ENCODE data around the gene OXSM. TPM values are rescaled to one million over a fixed set of nuclear protein-coding genes. Genes with fewer than 3 reads are reported as not detected.

The OXSM gene
- 9.4 and 10.4 TPM in 2 replicates for total RNA-seq (2012; rRNA removed)

DNA sequence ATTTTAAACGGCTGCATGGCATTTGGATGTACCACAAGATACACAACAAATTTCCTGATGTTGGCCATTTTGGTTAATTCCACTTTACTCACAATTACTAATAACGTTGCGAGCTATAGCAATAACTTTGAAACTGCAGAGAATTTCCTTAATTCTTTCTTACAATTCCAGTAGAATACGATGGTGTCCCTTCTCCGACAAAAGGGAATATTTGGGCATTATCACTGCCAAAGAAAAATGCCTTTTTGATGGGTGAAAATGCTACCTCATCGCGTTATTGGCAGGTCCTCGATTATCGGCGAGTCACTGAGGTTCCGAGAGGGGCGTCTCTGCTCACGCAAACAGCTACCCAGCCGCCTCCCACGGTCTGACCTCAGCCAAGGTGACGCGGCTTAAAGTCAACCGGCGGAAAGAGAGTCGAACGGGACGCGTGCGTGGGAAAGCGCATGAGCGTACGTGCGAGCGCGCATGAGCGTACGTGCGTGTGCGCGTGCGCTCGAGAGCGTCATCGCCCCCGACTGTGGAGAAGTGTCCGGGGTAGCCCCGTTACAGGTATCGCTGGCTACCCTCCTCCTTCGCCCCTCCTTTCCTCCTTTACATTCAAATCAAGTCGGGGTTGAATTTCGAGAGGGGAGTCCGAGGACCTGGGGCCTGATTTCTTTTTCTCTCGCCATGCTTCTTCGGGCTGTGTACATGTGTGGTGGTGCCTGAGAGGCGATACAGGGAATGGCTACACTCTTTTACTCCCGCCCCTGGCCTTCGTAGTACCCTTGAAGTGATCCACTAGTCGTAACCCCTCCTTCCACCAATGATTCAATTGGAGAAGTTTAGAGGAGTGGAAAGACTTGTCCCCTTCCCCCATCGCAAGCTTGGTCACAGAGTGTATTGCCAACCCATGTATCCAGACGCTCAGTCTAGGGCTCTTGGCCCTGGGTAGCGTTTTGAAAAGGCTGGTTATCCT is at the start of gene OXSM:
Gene OXSM (plus strand): TSS at position 495 of the 961 bp plus-strand sequence. CDS start 931 bp downstream, outside the sequence.
- Histone ChIP-seq H3K9me3 (replicated peaks; ENCODE audit: low read length) (no peaks in the 10 kb centered on the region), H3K4me1 (ENCODE audit: control insufficient read depth, insufficient read depth, low read length) (peaks cover 18% of the 10 kb centered on the region), H3K4me2 (ENCODE audit: low read length) (peak within 1 kb of the TSS; percentile 80), H3K4me3 (ENCODE audit: low read length) (peak within 1 kb of the TSS; percentile 85), H3K27me3 (ENCODE audit: control insufficient read depth, insufficient read depth, low read length) (no peaks in the 10 kb centered on the region), H3K36me3 (ENCODE audit: insufficient read depth, low read length) (peaks cover 9% of the 10 kb centered on the region), H3K9ac (ENCODE audit: low read depth, low read length) (peak within 1 kb of the TSS; percentile 88)

DNA sequence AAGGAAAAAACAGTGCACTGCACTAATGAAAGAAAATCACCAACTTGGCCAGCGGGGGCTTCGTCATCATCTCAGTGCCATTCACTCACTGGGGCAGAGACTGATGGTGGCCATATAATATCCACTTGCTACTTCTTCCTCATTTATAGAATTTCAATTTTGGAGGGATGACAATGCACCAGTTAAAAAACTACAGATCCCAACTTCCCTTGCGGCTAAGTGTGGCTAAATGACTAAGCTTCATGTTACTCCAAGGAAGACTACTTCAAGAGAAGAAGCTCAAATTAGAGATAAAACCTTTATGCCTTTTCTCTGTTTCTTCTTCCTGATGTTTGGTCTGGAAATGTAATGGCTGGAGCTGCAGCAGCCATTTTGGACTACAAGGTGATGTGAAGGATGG is 45.4 kb upstream of the OXSM start:
- Histone ChIP-seq H3K4me3 (ENCODE audit: low read length) (no peak overlapping the region), H3K9me3 (replicated peaks; ENCODE audit: low read length) (no peaks in the 10 kb centered on the region), H3K4me1 (ENCODE audit: control insufficient read depth, insufficient read depth, low read length) (peaks cover 5% of the 10 kb centered on the region), H3K36me3 (ENCODE audit: insufficient read depth, low read length) (peaks cover 20% of the 10 kb centered on the region), H3K27me3 (ENCODE audit: control insufficient read depth, insufficient read depth, low read length) (no peaks in the 10 kb centered on the region), H3K9ac (ENCODE audit: low read depth, low read length) (no peak overlapping the region), H3K4me2 (ENCODE audit: low read length) (no peak overlapping the region)

DNA sequence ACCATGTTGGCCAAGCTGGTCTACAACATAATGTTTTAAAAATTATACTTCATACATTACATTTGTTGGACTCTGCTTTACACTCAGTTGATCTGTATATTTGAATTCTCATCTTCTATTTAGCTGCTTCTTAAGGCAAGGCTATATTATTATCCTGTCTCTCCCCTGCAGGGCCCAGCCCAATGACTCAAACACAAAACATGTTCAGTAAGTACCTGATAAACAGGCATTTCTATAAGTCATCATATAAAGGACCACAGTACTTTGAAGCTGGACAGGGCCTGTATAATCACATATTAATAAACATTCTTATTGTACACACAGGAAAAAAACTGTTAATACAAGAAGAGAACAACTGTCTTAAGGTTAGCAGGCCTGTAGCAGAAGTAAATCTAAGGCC is 42.9 kb upstream of the OXSM start:
- peaks cover 32% of the 10 kb centered on the region for H3K36me3 ChIP-seq (ENCODE audit: insufficient read depth, low read length)
- no peaks in the 10 kb centered on the region for H3K9me3 ChIP-seq (replicated peaks; ENCODE audit: low read length)
- peaks cover 5% of the 10 kb centered on the region for H3K4me1 ChIP-seq (ENCODE audit: control insufficient read depth, insufficient read depth, low read length)
- H3K4me3 ChIP-seq (ENCODE audit: low read length) = no peak overlapping the region
- H3K9ac ChIP-seq (ENCODE audit: low read depth, low read length) = no peak overlapping the region
- H3K27me3 ChIP-seq (ENCODE audit: control insufficient read depth, insufficient read depth, low read length) = no peaks in the 10 kb centered on the region
- no peak overlapping the region for H3K4me2 ChIP-seq (ENCODE audit: low read length)

DNA sequence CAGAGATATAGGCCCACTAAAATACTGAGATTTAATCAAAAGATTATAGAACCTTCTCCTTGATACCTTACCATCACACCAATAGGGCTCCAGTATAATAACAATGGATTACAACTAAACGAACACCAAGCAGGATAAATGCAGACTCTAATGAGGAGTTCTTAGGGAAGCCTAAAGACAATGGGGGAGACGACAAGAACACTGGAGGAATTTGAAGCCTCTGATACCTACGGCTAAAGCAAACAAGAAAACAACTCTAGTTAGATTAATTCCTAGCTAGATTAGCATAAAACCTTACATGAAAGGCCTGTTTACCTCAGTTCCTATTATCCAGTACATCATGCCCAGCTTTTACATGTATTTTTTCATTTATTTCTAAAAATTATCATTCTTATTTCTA is 41.7 kb upstream of the OXSM start:
- Histone ChIP-seq H3K4me2 (ENCODE audit: low read length) (no peak overlapping the region), H3K9me3 (replicated peaks; ENCODE audit: low read length) (no peaks in the 10 kb centered on the region), H3K36me3 (ENCODE audit: insufficient read depth, low read length) (peaks cover 32% of the 10 kb centered on the region), H3K27me3 (ENCODE audit: control insufficient read depth, insufficient read depth, low read length) (no peaks in the 10 kb centered on the region), H3K4me3 (ENCODE audit: low read length) (no peak overlapping the region), H3K4me1 (ENCODE audit: control insufficient read depth, insufficient read depth, low read length) (peaks cover 5% of the 10 kb centered on the region), H3K9ac (ENCODE audit: low read depth, low read length) (no peak overlapping the region)

DNA sequence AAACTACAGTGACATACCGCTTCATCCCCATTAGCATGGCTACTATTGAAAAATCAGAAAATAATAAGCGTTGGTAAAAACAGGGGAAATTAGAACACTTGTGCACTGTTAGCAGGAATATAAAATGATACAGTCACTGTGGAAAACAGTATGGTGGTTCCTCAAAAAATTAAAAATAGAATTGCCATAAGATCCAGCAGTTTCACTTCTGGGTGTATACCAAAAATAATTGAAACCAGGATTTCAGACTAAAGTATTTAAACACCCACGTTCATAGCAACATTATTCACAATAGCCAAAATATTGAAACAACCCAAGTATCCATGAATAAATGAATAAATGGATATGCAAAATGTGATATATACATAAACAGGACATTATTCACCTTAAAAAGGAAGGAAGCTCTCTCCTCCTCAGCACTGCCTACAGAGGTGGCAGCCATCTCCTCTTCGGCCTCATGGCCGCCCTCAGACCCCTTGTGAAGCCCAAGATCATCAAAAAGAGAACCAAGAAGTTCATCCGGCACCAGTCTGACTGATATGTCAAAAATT is 40.8 kb upstream of the OXSM start:
- no peak overlapping the region for H3K9ac ChIP-seq (ENCODE audit: low read depth, low read length)
- H3K36me3 ChIP-seq (ENCODE audit: insufficient read depth, low read length) = peaks cover 32% of the 10 kb centered on the region
- H3K4me3 ChIP-seq (ENCODE audit: low read length) = no peak overlapping the region
- H3K9me3 ChIP-seq (replicated peaks; ENCODE audit: low read length) = no peaks in the 10 kb centered on the region
- H3K27me3 ChIP-seq (ENCODE audit: control insufficient read depth, insufficient read depth, low read length) = no peaks in the 10 kb centered on the region
- peaks cover 6% of the 10 kb centered on the region for H3K4me1 ChIP-seq (ENCODE audit: control insufficient read depth, insufficient read depth, low read length)
- no peak overlapping the region for H3K4me2 ChIP-seq (ENCODE audit: low read length)

DNA sequence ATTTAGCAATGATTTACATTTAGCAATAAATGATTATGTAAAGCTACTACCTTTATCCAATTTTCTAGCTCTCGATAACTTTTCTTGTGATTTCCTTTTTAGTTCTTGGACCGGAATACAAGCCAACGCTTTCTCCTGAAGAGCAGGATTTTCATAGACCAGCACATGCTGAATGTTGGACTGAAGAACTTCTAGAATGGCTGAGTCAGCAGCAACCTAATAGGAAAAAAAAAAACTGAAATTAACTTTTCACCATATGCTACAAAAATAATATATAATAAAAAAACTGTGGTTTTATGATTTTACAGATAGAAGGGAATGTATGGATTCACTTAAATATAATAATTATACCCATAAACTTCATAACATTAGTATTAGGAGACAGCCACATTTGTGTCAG is 38.8 kb upstream of the OXSM start:
- H3K36me3 ChIP-seq (ENCODE audit: insufficient read depth, low read length) = peaks cover 32% of the 10 kb centered on the region
- H3K4me3 ChIP-seq (ENCODE audit: low read length) = no peak overlapping the region

DNA sequence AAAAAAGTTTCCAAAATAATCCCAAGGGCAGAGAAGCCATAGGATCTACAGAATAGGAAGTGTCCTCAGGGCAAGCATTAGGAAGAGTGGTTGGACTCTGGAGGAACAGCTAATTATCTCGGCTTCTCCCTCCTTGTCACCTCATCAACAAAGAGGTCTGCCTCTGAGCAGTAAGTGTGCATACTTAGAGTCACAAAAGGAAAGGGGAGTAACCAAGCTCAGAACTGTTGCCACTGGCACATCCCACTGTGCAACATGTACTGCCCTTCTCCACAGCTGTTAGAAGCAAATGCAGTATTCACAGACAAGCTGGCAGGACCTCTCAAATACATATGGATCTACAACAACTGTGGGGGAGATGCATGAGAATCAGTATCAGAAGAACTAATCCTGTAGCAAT is 38.2 kb upstream of the OXSM start:
- H3K4me1 ChIP-seq (ENCODE audit: control insufficient read depth, insufficient read depth, low read length) = peaks cover 10% of the 10 kb centered on the region
- no peak overlapping the region for H3K4me2 ChIP-seq (ENCODE audit: low read length)
- peaks cover 32% of the 10 kb centered on the region for H3K36me3 ChIP-seq (ENCODE audit: insufficient read depth, low read length)
- H3K9me3 ChIP-seq (replicated peaks; ENCODE audit: low read length) = no peaks in the 10 kb centered on the region
- H3K4me3 ChIP-seq (ENCODE audit: low read length) = no peak overlapping the region
- no peak overlapping the region for H3K9ac ChIP-seq (ENCODE audit: low read depth, low read length)
- no peaks in the 10 kb centered on the region for H3K27me3 ChIP-seq (ENCODE audit: control insufficient read depth, insufficient read depth, low read length)

More for the DNA sequence above, 38.8 kb upstream of the OXSM start:
- Histone ChIP-seq H3K4me2 (ENCODE audit: low read length) (no peak overlapping the region), H3K4me1 (ENCODE audit: control insufficient read depth, insufficient read depth, low read length) (peaks cover 10% of the 10 kb centered on the region), H3K9ac (ENCODE audit: low read depth, low read length) (no peak overlapping the region), H3K27me3 (ENCODE audit: control insufficient read depth, insufficient read depth, low read length) (no peaks in the 10 kb centered on the region), H3K9me3 (replicated peaks; ENCODE audit: low read length) (no peaks in the 10 kb centered on the region)

DNA sequence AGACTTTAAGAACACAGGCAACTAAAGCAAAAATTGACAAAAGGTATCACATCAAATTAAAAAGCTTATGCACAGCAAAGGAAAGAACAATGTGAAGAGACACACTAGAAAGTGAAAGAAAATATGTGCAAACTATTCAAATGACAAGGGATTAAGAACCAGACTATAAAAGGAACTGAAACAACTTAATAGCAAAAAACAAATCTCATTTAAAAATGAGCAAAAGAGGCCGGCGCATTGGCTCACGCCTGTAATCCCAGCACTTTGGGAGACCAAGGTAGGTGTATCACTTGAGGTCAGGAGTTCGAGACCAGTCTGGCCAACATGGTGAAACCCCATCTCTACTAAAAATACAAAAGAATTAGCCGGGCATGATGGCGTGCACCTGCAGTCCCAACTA is 21.0 kb upstream of the OXSM start:
- Histone ChIP-seq H3K4me2 (ENCODE audit: low read length) (no peak overlapping the region), H3K4me1 (ENCODE audit: control insufficient read depth, insufficient read depth, low read length) (no peaks in the 10 kb centered on the region), H3K27me3 (ENCODE audit: control insufficient read depth, insufficient read depth, low read length) (no peaks in the 10 kb centered on the region), H3K9ac (ENCODE audit: low read depth, low read length) (no peak overlapping the region), H3K4me3 (ENCODE audit: low read length) (no peak overlapping the region), H3K36me3 (ENCODE audit: insufficient read depth, low read length) (peaks cover 6% of the 10 kb centered on the region), H3K9me3 (replicated peaks; ENCODE audit: low read length) (no peaks in the 10 kb centered on the region)

DNA sequence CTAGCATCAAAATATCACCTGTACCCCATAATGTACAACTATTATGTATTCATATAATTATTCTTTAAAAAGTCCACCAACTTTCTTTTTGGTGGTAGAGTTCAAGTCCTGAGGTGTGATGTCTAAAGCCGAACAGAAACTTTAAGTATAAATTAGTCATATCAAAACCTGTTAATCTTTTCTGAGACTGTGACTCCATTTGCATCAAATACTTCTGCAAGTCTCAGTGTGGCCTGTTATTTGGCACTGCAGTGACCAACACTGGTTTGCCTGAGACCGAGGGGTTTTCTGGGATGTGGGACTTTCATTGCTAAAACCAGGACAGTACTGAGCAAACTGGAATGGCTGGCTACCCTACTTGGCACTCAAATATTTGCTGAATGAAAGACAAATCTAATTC is 14.0 kb upstream of the OXSM start:
- H3K36me3 ChIP-seq (ENCODE audit: insufficient read depth, low read length) = peaks cover 39% of the 10 kb centered on the region
- no peaks in the 10 kb centered on the region for H3K4me1 ChIP-seq (ENCODE audit: control insufficient read depth, insufficient read depth, low read length)
- no peaks in the 10 kb centered on the region for H3K9me3 ChIP-seq (replicated peaks; ENCODE audit: low read length)

DNA sequence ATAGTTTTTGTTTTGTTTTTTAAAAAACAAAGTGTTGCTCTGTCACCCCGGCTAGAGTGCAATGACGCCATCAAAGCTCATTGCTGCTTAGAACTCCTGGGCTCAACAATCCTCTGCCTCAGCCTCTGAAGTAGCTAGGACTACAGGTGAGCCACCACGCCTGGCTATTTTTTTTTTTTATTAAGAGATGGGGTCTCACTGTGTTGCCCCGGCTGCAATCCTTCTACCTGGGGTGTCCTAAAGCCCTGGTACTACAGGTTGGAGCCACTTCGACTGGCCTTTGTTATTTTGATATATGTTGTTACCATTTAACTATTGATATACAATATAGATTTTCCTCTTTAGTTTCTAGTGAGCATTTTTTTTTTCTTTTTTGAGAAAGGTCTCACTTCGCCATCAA is 9.3 kb upstream of the OXSM start:
- no peak overlapping the region for H3K9ac ChIP-seq (ENCODE audit: low read depth, low read length)
- H3K4me2 ChIP-seq (ENCODE audit: low read length) = no peak overlapping the region
- peaks cover 18% of the 10 kb centered on the region for H3K4me1 ChIP-seq (ENCODE audit: control insufficient read depth, insufficient read depth, low read length)
- H3K36me3 ChIP-seq (ENCODE audit: insufficient read depth, low read length) = peaks cover 20% of the 10 kb centered on the region
- no peaks in the 10 kb centered on the region for H3K9me3 ChIP-seq (replicated peaks; ENCODE audit: low read length)
- H3K27me3 ChIP-seq (ENCODE audit: control insufficient read depth, insufficient read depth, low read length) = no peaks in the 10 kb centered on the region
- H3K4me3 ChIP-seq (ENCODE audit: low read length) = no peak overlapping the region

More for the DNA sequence above, 14.0 kb upstream of the OXSM start:
- Histone ChIP-seq H3K4me2 (ENCODE audit: low read length) (no peak overlapping the region), H3K27me3 (ENCODE audit: control insufficient read depth, insufficient read depth, low read length) (no peaks in the 10 kb centered on the region), H3K9ac (ENCODE audit: low read depth, low read length) (no peak overlapping the region), H3K4me3 (ENCODE audit: low read length) (no peak overlapping the region)

DNA sequence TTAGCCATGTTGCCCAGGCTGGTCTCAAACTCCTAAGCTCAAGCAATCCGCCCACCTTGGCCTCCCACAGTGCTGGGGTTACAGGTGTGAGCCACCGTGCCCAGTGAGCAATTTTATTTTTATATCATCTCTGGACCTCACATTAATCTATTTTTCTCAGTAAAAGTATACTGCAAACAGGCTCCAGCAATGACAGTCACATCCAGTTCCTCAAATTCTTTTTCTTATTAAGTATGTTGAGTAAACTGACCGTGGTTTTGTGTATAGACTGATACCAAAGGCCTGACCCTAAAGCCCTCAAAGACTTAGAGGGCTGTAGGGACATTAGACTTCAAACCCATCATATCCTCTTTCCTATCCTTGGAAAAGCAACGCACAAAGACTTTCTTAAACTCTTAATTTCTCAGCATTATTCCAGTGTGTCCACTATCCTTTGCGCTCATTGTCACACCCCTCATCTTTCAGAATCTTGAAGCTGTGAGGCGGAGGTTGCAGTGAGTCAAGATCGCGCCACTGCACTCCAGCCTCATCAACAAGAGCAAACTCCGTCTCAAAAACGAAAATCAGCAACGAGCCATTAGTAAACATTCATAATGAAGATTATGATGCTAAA is 8.6 kb upstream of the OXSM start:
- Histone ChIP-seq H3K4me1 (ENCODE audit: control insufficient read depth, insufficient read depth, low read length) (peaks cover 18% of the 10 kb centered on the region), H3K36me3 (ENCODE audit: insufficient read depth, low read length) (peaks cover 13% of the 10 kb centered on the region), H3K9ac (ENCODE audit: low read depth, low read length) (no peak overlapping the region), H3K4me2 (ENCODE audit: low read length) (peak overlapping the region; percentile 90), H3K9me3 (replicated peaks; ENCODE audit: low read length) (no peaks in the 10 kb centered on the region), H3K27me3 (ENCODE audit: control insufficient read depth, insufficient read depth, low read length) (no peaks in the 10 kb centered on the region), H3K4me3 (ENCODE audit: low read length) (no peak overlapping the region)
